ENCODE measurements around the gene GRID2. TPM values are rescaled to one million over a fixed set of nuclear protein-coding genes. Genes with fewer than 3 reads are reported as not detected.

GRID2 gene
- polyA plus RNA-seq, 1 experiment = not detected

GRCh38 chr4:93813092-93813491 lies 1509.3 kb downstream of the GRID2 start:
- no peaks in the 10 kb centered on the region for H3K9me3 ChIP-seq (ENCODE audit: control insufficient read depth, insufficient read depth, low read length)
- ChIA-PET POLR2A (no interaction called here), CTCF (no interaction called here)
- DNase-seq (ENCODE audit: low read depth, low spot score) = no peak
- no peak overlapping the region for H3K27ac ChIP-seq (ENCODE audit: low read depth, low read length)
- no peaks in the 10 kb centered on the region for H3K27me3 ChIP-seq (ENCODE audit: control insufficient read depth, insufficient read depth, low read length)
- TF ChIP-seq, protein P1, sequence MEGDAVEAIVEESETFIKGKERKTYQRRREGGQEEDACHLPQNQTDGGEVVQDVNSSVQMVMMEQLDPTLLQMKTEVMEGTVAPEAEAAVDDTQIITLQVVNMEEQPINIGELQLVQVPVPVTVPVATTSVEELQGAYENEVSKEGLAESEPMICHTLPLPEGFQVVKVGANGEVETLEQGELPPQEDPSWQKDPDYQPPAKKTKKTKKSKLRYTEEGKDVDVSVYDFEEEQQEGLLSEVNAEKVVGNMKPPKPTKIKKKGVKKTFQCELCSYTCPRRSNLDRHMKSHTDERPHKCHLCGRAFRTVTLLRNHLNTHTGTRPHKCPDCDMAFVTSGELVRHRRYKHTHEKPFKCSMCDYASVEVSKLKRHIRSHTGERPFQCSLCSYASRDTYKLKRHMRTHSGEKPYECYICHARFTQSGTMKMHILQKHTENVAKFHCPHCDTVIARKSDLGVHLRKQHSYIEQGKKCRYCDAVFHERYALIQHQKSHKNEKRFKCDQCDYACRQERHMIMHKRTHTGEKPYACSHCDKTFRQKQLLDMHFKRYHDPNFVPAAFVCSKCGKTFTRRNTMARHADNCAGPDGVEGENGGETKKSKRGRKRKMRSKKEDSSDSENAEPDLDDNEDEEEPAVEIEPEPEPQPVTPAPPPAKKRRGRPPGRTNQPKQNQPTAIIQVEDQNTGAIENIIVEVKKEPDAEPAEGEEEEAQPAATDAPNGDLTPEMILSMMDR (IDR thresholded peaks at IDR 0.05; ENCODE audit: low read depth, low read length) = no peak
- H3K4me3 ChIP-seq (ENCODE audit: low read depth, low read length) = no peak overlapping the region

GRCh38 chr4:93814141-93814540 lies 1510.4 kb downstream of the GRID2 start:
- DNase-seq (ENCODE audit: low read depth, low spot score) = no peak
- no peak overlapping the region for H3K27ac ChIP-seq (ENCODE audit: low read depth, low read length)
- H3K4me3 ChIP-seq (ENCODE audit: low read depth, low read length) = no peak overlapping the region
- TF ChIP-seq, protein P1 (IDR thresholded peaks at IDR 0.05; ENCODE audit: low read depth, low read length) = no peak
- CTCF ChIA-PET = interaction anchor here (0.7 kb wide), 1 partner anchor 1064 kb away, joined by 3 read pairs; no protein-coding TSS in a partner anchor
- POLR2A ChIA-PET = no interaction called here
- H3K27me3 ChIP-seq (ENCODE audit: control insufficient read depth, insufficient read depth, low read length) = no peaks in the 10 kb centered on the region
- H3K9me3 ChIP-seq (ENCODE audit: control insufficient read depth, insufficient read depth, low read length) = no peaks in the 10 kb centered on the region

DNA sequence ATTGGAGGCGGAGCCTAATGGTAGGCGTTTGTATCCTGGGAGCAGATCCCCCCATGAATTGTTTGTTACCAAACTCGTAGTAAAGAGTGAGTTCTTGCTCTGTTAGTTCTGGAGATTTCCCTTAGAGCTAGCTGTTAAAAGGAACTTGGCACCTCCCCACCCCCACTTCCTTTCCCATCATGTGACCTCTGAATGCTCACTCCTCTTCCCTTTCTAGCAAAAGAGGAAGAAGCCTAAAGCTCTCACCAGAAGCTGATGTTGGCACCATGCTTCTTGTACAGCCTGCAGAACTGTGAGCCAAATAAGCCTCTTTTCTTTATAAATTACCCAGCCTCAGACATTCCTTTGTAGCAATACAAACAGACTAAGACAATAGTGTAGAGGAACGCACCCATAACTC lies 1511.0 kb downstream of the GRID2 start:
- Histone ChIP-seq H3K27me3 (ENCODE audit: control insufficient read depth, insufficient read depth, low read length) (no peaks in the 10 kb centered on the region), H3K4me3 (ENCODE audit: low read depth, low read length) (no peak overlapping the region), H3K9me3 (ENCODE audit: control insufficient read depth, insufficient read depth, low read length) (no peaks in the 10 kb centered on the region), H3K27ac (ENCODE audit: low read depth, low read length) (no peak overlapping the region)
- POLR2A ChIA-PET = no interaction called here
- TF ChIP-seq, protein P1 (IDR thresholded peaks at IDR 0.05; ENCODE audit: low read depth, low read length) = no peak
- no peak for DNase-seq (ENCODE audit: low read depth, low spot score)
- CTCF ChIA-PET = interaction anchor here (0.7 kb wide), 1 partner anchor 1064 kb away, joined by 3 read pairs; no protein-coding TSS in a partner anchor

Small RNA genes within 50 kb of the gene (small RNA-seq; reads per million reads assigned to genes)
- gene RNA5SP164 (ENCODE audit: insufficient read length, low read depth) = not detected

Data from AG04450 (cell line).